Measurements from ENCODE around the gene KRTAP17-1. TPM values are rescaled to one million over a fixed set of nuclear protein-coding genes. Genes with fewer than 3 reads are reported as not detected.

The KRTAP17-1 gene
- total and polyA plus RNA-seq, 4 donors: not detected

GRCh38 chr17:41333836-41334235, 18.3 kb upstream of the KRTAP17-1 start:
- Histone ChIP-seq H3K4me1 (ENCODE audit: control insufficient read depth in 5 of 5, insufficient read depth in 5 of 5, low read length in 5 of 5) (peaks cover 0 to 14% (median 0%) of the 10 kb centered on the region in 5 donors), H3K9me3 (ENCODE audit: control insufficient read depth in 4 of 4, insufficient read depth in 3 of 4, low read length in 3 of 4) (peaks cover 0 to 2% (median 0%) of the 10 kb centered on the region in 4 donors), H3K4me3 (no peak overlapping the region), H3K36me3 (ENCODE audit: control insufficient read depth in 4 of 4, insufficient read depth in 4 of 4, low read length in 4 of 4) (no peaks in the 10 kb centered on the region), H3K9ac (ENCODE audit: insufficient read depth in 1 of 2, low read length in 2 of 2) (no peak overlapping the region), H3K27me3 (ENCODE audit: control insufficient read depth in 3 of 3, insufficient read depth in 3 of 3, low read length in 2 of 3) (no peaks in the 10 kb centered on the region), H3K27ac (ENCODE audit: low read depth in 1 of 2, low read length in 1 of 2) (no peak overlapping the region)
- WGBS, 2 donors: 91 to 93% methylated on average over 3 of the region's 3 CpGs
- no peak for TF ChIP-seq CTCF (IDR thresholded peaks at IDR 0.05; ENCODE audit: control extremely low read depth, extremely low read depth)
- DNase-seq (no peak), ATAC-seq (ENCODE audit: insufficient read depth, low FRiP score) (no peak)

- H3K27ac ChIP-seq (ENCODE audit: low read depth in 1 of 2, low read length in 1 of 2): no peak overlapping the region
- no peak overlapping the region for H3K9ac ChIP-seq (ENCODE audit: insufficient read depth in 1 of 2, low read length in 2 of 2)
- no peaks in the 10 kb centered on the region for H3K36me3 ChIP-seq (ENCODE audit: control insufficient read depth in 4 of 4, insufficient read depth in 4 of 4, low read length in 4 of 4)
- H3K4me3 ChIP-seq: no peak overlapping the region
- no peaks in the 10 kb centered on the region for H3K27me3 ChIP-seq (ENCODE audit: control insufficient read depth in 3 of 3, insufficient read depth in 3 of 3, low read length in 2 of 3)
- H3K4me1 ChIP-seq (ENCODE audit: control insufficient read depth in 5 of 5, insufficient read depth in 5 of 5, low read length in 5 of 5): peaks cover 0 to 17% (median 0%) of the 10 kb centered on the region in 5 donors
- DNase-seq: no peak
- ATAC-seq (ENCODE audit: insufficient read depth, low FRiP score): no peak
- TF ChIP-seq CTCF (IDR thresholded peaks at IDR 0.05; ENCODE audit: control extremely low read depth, extremely low read depth): no peak
- peaks cover 0 to 2% (median 0%) of the 10 kb centered on the region in 4 donors for H3K9me3 ChIP-seq (ENCODE audit: control insufficient read depth in 4 of 4, insufficient read depth in 3 of 4, low read length in 3 of 4)
- WGBS, 2 donors: 97% methylated on average over 5 of the region's 5 CpGs
Measured at GRCh38 chr17:41333098-41333497, 17.6 kb upstream of the KRTAP17-1 start.

DNA sequence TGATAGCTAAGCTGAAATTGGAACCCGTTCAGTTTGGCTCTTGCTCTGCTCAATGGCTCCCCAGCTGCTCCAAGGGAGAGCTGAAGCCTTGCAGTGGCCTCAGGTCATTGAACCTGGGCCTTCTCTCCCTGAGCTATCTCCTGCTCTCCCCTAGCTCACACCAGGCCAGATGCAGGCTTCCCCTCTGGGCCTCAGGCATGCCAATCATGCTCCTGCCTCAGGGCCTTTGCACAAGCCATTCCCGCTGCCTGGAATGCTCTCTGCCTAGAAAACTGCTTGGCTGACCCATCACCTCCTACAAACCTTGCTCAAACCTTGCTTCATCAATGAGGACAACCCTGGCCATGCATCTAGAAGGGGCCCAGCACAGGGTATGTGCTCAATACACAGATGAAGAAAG, 16.7 kb upstream of the KRTAP17-1 start:
- no peak overlapping the region for H3K4me3 ChIP-seq
- no peak for TF ChIP-seq CTCF (IDR thresholded peaks at IDR 0.05; ENCODE audit: control extremely low read depth, extremely low read depth)
- no peaks in the 10 kb centered on the region for H3K27me3 ChIP-seq (ENCODE audit: control insufficient read depth in 3 of 3, insufficient read depth in 3 of 3, low read length in 2 of 3)
- H3K27ac ChIP-seq (ENCODE audit: low read depth in 1 of 2, low read length in 1 of 2): no peak overlapping the region
- H3K9me3 ChIP-seq (ENCODE audit: control insufficient read depth in 4 of 4, insufficient read depth in 3 of 4, low read length in 3 of 4): peaks cover 0 to 2% (median 0%) of the 10 kb centered on the region in 4 donors
- H3K4me1 ChIP-seq (ENCODE audit: control insufficient read depth in 5 of 5, insufficient read depth in 5 of 5, low read length in 5 of 5): peaks cover 0 to 17% (median 0%) of the 10 kb centered on the region in 5 donors
- ATAC-seq (ENCODE audit: insufficient read depth, low FRiP score) (no peak), DNase-seq (no peak)
- H3K9ac ChIP-seq (ENCODE audit: insufficient read depth in 1 of 2, low read length in 2 of 2): no peak overlapping the region
- WGBS, 2 donors: 74 to 82% methylated on average over 2 of the region's 2 CpGs
- no peaks in the 10 kb centered on the region for H3K36me3 ChIP-seq (ENCODE audit: control insufficient read depth in 4 of 4, insufficient read depth in 4 of 4, low read length in 4 of 4)

GRCh38 chr17:41331606-41332005, 16.1 kb upstream of the KRTAP17-1 start:
- DNase-seq (no peak), ATAC-seq (ENCODE audit: insufficient read depth, low FRiP score) (no peak)
- Histone ChIP-seq H3K9ac (ENCODE audit: insufficient read depth in 1 of 2, low read length in 2 of 2) (no peak overlapping the region), H3K4me1 (ENCODE audit: control insufficient read depth in 5 of 5, insufficient read depth in 5 of 5, low read length in 5 of 5) (peaks cover 0 to 17% (median 0%) of the 10 kb centered on the region in 5 donors), H3K27me3 (ENCODE audit: control insufficient read depth in 3 of 3, insufficient read depth in 3 of 3, low read length in 2 of 3) (no peaks in the 10 kb centered on the region), H3K9me3 (ENCODE audit: control insufficient read depth in 4 of 4, insufficient read depth in 3 of 4, low read length in 3 of 4) (peaks cover 0 to 2% (median 0%) of the 10 kb centered on the region in 4 donors), H3K4me3 (no peak overlapping the region), H3K36me3 (ENCODE audit: control insufficient read depth in 4 of 4, insufficient read depth in 4 of 4, low read length in 4 of 4) (no peaks in the 10 kb centered on the region), H3K27ac (ENCODE audit: low read depth in 1 of 2, low read length in 1 of 2) (no peak overlapping the region)
- no peak for TF ChIP-seq CTCF (IDR thresholded peaks at IDR 0.05; ENCODE audit: control extremely low read depth, extremely low read depth)
- 75 to 88% methylated on average over 7 of the region's 7 CpGs for whole genome bisulfite sequencing, 2 donors

All from lung (tissue), 12 donors.